H1 (cell line): Measurements from ENCODE around the gene TMEM125. TPM values are rescaled to one million over a fixed set of nuclear protein-coding genes. Genes with fewer than 3 reads are reported as not detected.

Experiments used
- CTCF ChIA-PET: fragments of 300-600 bp; sonication (Branson Sonifier 250); formaldehyde crosslinking; loops from one replicate; lab custom pipeline; 2021; ENCODE audit not compliant: partially characterized antibody; lab: Charles Lee
- POLR2A ChIA-PET: fragments of 300-600 bp; sonication (Branson Sonifier 250); formaldehyde crosslinking; loops from one replicate; lab custom pipeline; 2021; ENCODE audit warnings: inconsistent platforms; ENCODE audit not compliant: partially characterized antibody; lab: Charles Lee
- DNase-seq, 2 experiments: peaks; one replicate each; pipeline versions ENCODE4 v3.0.0 to v3.0.0-alpha.2; 2010 to 2022; ENCODE audit warnings: low spot score in 2 of 2, low read depth in 1 of 2, mixed read lengths in 1 of 2
- FAIRE-seq: peaks from 2 replicates; lab custom pipeline; 2011; peaks lifted over from hg19 to GRCh38; lab: Jason Lieb, UNC
- H2AFZ ChIP-seq: 2 replicates; pipeline ENCODE4 v1.8.1; 2012; ENCODE audit warnings: low read length, inconsistent platforms
- H2AK5ac ChIP-seq: 2 replicates; pipeline ENCODE4 v1.6.1; 2013; ENCODE audit warnings: low read depth, low read length
- H2BK120ac ChIP-seq: replicated peaks from 2 replicates; pipeline ENCODE3; 2013; ENCODE audit warnings: low read depth, low read length, inconsistent platforms
- H2BK12ac ChIP-seq: 2 replicates; pipeline ENCODE4 v1.6.1; 2013; ENCODE audit warnings: low read depth, low read length
- H2BK15ac ChIP-seq: 2 replicates; pipeline ENCODE4 v1.6.1; 2013; ENCODE audit warnings: low read length
- H2BK20ac ChIP-seq: 2 replicates; pipeline ENCODE4 v1.6.1; 2013; ENCODE audit warnings: low read length
- H2BK5ac ChIP-seq: 2 replicates; pipeline ENCODE4 v1.6.1; 2013; ENCODE audit warnings: low read depth, low read length
- H3K14ac ChIP-seq: 2 replicates; pipeline ENCODE4 v1.6.1; 2013; ENCODE audit warnings: inconsistent platforms; ENCODE audit not compliant: insufficient read length
- H3K18ac ChIP-seq: 2 replicates; pipeline ENCODE4 v1.6.1; 2013; ENCODE audit warnings: low read length; ENCODE audit errors: extremely low read depth
- H3K23ac ChIP-seq: 2 replicates; pipeline ENCODE4 v1.6.1; 2013; ENCODE audit warnings: inconsistent platforms; ENCODE audit not compliant: insufficient read length
- H3K23me2 ChIP-seq: 2 replicates; pipeline ENCODE4 v1.6.1; 2013; ENCODE audit warnings: low read depth, low read length
- H3K27ac ChIP-seq: 2 replicates; pipeline ENCODE4 v1.6.1; 2011; ENCODE audit warnings: low read depth, low read length, inconsistent platforms
- H3K27me3 ChIP-seq, 4 experiments: replicated peaks in 1 of 4; 1 replicate in 1 of 4; 2 replicates in 3 of 4; pipeline versions ENCODE4 v1.6.1 to v1.8.1; 2011 to 2013; ENCODE audit warnings: low read length in 3 of 4, mild to moderate bottlenecking in 3 of 4, inconsistent platforms in 2 of 4, mixed read lengths in 2 of 4, moderate library complexity in 1 of 4; ENCODE audit not compliant: control insufficient read depth in 3 of 4, insufficient read depth in 3 of 4; ENCODE audit errors: extremely low read depth in 1 of 4
- H3K36me3 ChIP-seq, 4 experiments: 2 replicates each; pipeline versions ENCODE4 v1.6.1 to v1.8.1; 2011 to 2013; ENCODE audit warnings: mild to moderate bottlenecking in 4 of 4, low read length in 3 of 4, moderate library complexity in 2 of 4, control low read depth in 1 of 4, inconsistent platforms in 1 of 4; ENCODE audit not compliant: insufficient read depth in 4 of 4, control insufficient read depth in 2 of 4
- H3K4ac ChIP-seq: replicated peaks from 2 replicates; pipeline ENCODE3; 2013; ENCODE audit warnings: low read length, low read depth, mixed read lengths, inconsistent platforms; ENCODE audit not compliant: insufficient read length
- H3K4me1 ChIP-seq, 4 experiments: replicated peaks in 1 of 4; 1 replicate in 1 of 4; 2 replicates in 3 of 4; pipeline versions ENCODE4 v1.6.1 to v1.8.1; 2011 to 2013; ENCODE audit warnings: low read length in 3 of 4, inconsistent platforms in 2 of 4, mixed read lengths in 1 of 4; ENCODE audit not compliant: insufficient read depth in 4 of 4, control insufficient read depth in 3 of 4
- H3K4me2 ChIP-seq, 2 experiments: 2 replicates each; pipeline versions ENCODE4 v1.6.1 to v1.8.1; 2011 to 2013; ENCODE audit warnings: low read depth in 2 of 2, low read length in 2 of 2, control low read depth in 1 of 2, inconsistent platforms in 1 of 2, mild to moderate bottlenecking in 1 of 2; ENCODE audit not compliant: insufficient read depth in 1 of 2
- H3K4me3 ChIP-seq, 4 experiments: fragments of 200-600, 300-600 bp in 1 of 4; sonication (generic), shearing (Covaris generic), sonication (Bioruptor Twin) in 1 of 4; 2 replicates each; pipeline versions ENCODE4 v1.5.1 to v1.8.1; 2011 to 2016; ENCODE audit warnings: low read length in 4 of 4, low read depth in 3 of 4, control low read depth in 2 of 4, inconsistent platforms in 2 of 4, mild to moderate bottlenecking in 2 of 4, mixed read lengths in 1 of 4, moderate library complexity in 1 of 4; ENCODE audit not compliant: insufficient read depth in 2 of 4; ENCODE audit errors: extremely low read depth in 1 of 4
- H3K56ac ChIP-seq: replicated peaks from 2 replicates; pipeline ENCODE3; 2013; ENCODE audit warnings: low read depth, mild to moderate bottlenecking, mixed read lengths, low read length, inconsistent platforms; ENCODE audit not compliant: insufficient read length
- H3K79me1 ChIP-seq: 2 replicates; pipeline ENCODE4 v1.6.1; 2013; ENCODE audit warnings: low read depth, low read length, control low read depth
- H3K79me2 ChIP-seq, 2 experiments: 2 replicates each; pipeline versions ENCODE4 v1.6.1 to v1.8.1; 2012 to 2013; ENCODE audit warnings: low read length in 2 of 2, mild to moderate bottlenecking in 2 of 2, inconsistent platforms in 1 of 2; ENCODE audit not compliant: insufficient read depth in 2 of 2, control insufficient read depth in 1 of 2
- H3K9ac ChIP-seq, 4 experiments: replicated peaks in 1 of 4; 1 replicate in 1 of 4; 2 replicates in 3 of 4; pipeline versions ENCODE4 v1.6.1 to v1.8.1; 2011 to 2013; ENCODE audit warnings: low read depth in 3 of 4, low read length in 3 of 4, control low read depth in 2 of 4, mild to moderate bottlenecking in 2 of 4, moderate library complexity in 2 of 4, inconsistent platforms in 1 of 4; ENCODE audit errors: extremely low read depth in 1 of 4
- H3K9me3 ChIP-seq, 2 experiments: 2 replicates each; pipeline versions ENCODE4 v1.6.1 to v1.8.1; 2012 to 2013; ENCODE audit warnings: mild to moderate bottlenecking in 2 of 2, moderate library complexity in 2 of 2, control low read depth in 1 of 2, inconsistent platforms in 1 of 2, low read depth in 1 of 2, low read length in 1 of 2, mixed read lengths in 1 of 2; ENCODE audit not compliant: insufficient read depth in 2 of 2
- H4K20me1 ChIP-seq, 2 experiments: replicated peaks in 1 of 2; 2 replicates each; pipeline versions ENCODE3 to v1.8.1; 2011 to 2013; ENCODE audit warnings: inconsistent platforms in 2 of 2, low read length in 2 of 2, mild to moderate bottlenecking in 1 of 2; ENCODE audit not compliant: insufficient read depth in 2 of 2, control insufficient read depth in 1 of 2
- H4K5ac ChIP-seq: 2 replicates; pipeline ENCODE4 v1.6.1; 2013; ENCODE audit warnings: low read length, low read depth, mixed read lengths, inconsistent platforms; ENCODE audit not compliant: insufficient read length
- H4K8ac ChIP-seq: 2 replicates; pipeline ENCODE4 v1.8.0; 2013; ENCODE audit warnings: mild to moderate bottlenecking, moderate library complexity, low read length, inconsistent platforms; ENCODE audit not compliant: insufficient read depth; ENCODE audit errors: extremely low read depth
- H4K91ac ChIP-seq: replicated peaks from 2 replicates; pipeline ENCODE3; 2013; ENCODE audit warnings: low read length, mixed read lengths, inconsistent platforms; ENCODE audit not compliant: insufficient read length
- CBX5 ChIP-seq: fragments of 300-800, 300-1000 bp; sonication (generic); IDR thresholded peaks from 2 replicates; pipeline ENCODE4 v1.7.1; 2016; ENCODE audit warnings: antibody characterized with exemption, low read length, low read depth
- CEBPB ChIP-seq: IDR thresholded peaks from 2 replicates; pipeline ENCODE4 v1.6.1; 2012; ENCODE audit warnings: low read depth, low read length
- CHD1 ChIP-seq: IDR thresholded peaks from 2 replicates; pipeline ENCODE4 v1.6.1; 2012; ENCODE audit warnings: low read depth, low read length, improper control_type of control experiment
- EGR1 ChIP-seq: IDR thresholded peaks from 2 replicates; pipeline ENCODE4 v1.6.1; 2011; ENCODE audit warnings: low read depth, low read length, borderline replicate concordance
- KDM1A ChIP-seq: fragments of 200-600, 300-600 bp; sonication (generic); IDR thresholded peaks from 2 replicates; pipeline ENCODE4 v1.7.1; 2016; ENCODE audit warnings: mild to moderate bottlenecking, low read length, borderline replicate concordance
- MAFK ChIP-seq: IDR thresholded peaks from 2 replicates; pipeline ENCODE4 v1.6.1; 2012; ENCODE audit warnings: low read depth, mild to moderate bottlenecking, improper control_type of control experiment, low read length
- SAP30 ChIP-seq: fragments of 300-600 bp; sonication (generic); IDR thresholded peaks from 2 replicates; pipeline ENCODE4 v1.7.1; 2012; ENCODE audit warnings: low read length, moderate library complexity, mild to moderate bottlenecking, inconsistent platforms; ENCODE audit not compliant: insufficient read depth, insufficient replicate concordance
- SIRT6 ChIP-seq: IDR thresholded peaks from one replicate; pipeline ENCODE4 v1.7.1; 2012; ENCODE audit warnings: low read length, inconsistent platforms
- TEAD4 ChIP-seq: IDR thresholded peaks from 2 replicates; pipeline ENCODE4 v1.6.1; 2012; ENCODE audit warnings: low read depth, low read length, inconsistent platforms, mixed read lengths
- ZNF274 ChIP-seq: IDR thresholded peaks from 2 replicates; pipeline ENCODE4 v1.7.0; 2012; ENCODE audit warnings: low read length, borderline replicate concordance; ENCODE audit errors: extremely low read depth
- WGBS, 2 experiments: shearing (Covaris generic) in 1 of 2; methylation state at CpG; one replicate each; pipeline versions ENCODE4 v1.1.6 to v1.1.7; 2013 to 2015; ENCODE audit warnings: low lambda C conversion rate in 2 of 2, mixed read lengths in 2 of 2, inconsistent platforms in 1 of 2, low coverage in 1 of 2, missing lambda C conversion rate in 1 of 2; ENCODE audit not compliant: insufficient replicate concordance in 2 of 2, insufficient coverage in 1 of 2, insufficient read length in 1 of 2; ENCODE audit errors: extremely low coverage in 1 of 2, missing lambda C conversion rate in 1 of 2; 5-methylcytosine and 5-hydroxymethylcytosine counted together
- polyA plus RNA-seq, 7 experiments: library from polyadenylated mRNA; depleted of rRNA in 3 of 7; stranded (reverse) in 5 of 7; unstranded in 2 of 7; fragments of >200 nt in 5 of 7; fragments of 200-250 nt in 2 of 7; gene quantifications; 1 replicate in 5 of 7; 2 replicates in 1 of 7; 4 replicates in 1 of 7; pipeline versions ENCODE4 v1.2.1 to v1.2.3, GENCODE V29; 2011 to 2013; ENCODE audit warnings: missing spikeins in 2 of 7, mixed read lengths in 2 of 7
- total RNA-seq: library from RNA; stranded (reverse); fragmentation: NEBNext Ultra II Directional; extraction: Animal tissue kit (Norgen Biotek cat#: 25700); gene quantifications from 2 replicates; pipeline ENCODE4 v1.2.1, GENCODE V29; 2021
- TF ChIP-seq, protein P1 (sequence below), 3 experiments: IDR thresholded peaks; 1 replicate in 2 of 3; 2 replicates in 1 of 3; pipeline versions ENCODE4 v1.5.1 to v1.6.1; 2011; ENCODE audit warnings: low read length in 3 of 3, mild to moderate bottlenecking in 3 of 3, inconsistent platforms in 2 of 3, low read depth in 1 of 3, moderate library complexity in 1 of 3; ENCODE audit not compliant: insufficient read depth in 1 of 3; ENCODE audit errors: control extremely low read depth in 1 of 3

The TMEM125 gene
- total and polyA plus RNA-seq, 2 of the 8 experiments (the other 6 are each of a cell fraction or from before 2014, with no cell fraction given), result 26.5 to 46.7 TPM

DNA sequence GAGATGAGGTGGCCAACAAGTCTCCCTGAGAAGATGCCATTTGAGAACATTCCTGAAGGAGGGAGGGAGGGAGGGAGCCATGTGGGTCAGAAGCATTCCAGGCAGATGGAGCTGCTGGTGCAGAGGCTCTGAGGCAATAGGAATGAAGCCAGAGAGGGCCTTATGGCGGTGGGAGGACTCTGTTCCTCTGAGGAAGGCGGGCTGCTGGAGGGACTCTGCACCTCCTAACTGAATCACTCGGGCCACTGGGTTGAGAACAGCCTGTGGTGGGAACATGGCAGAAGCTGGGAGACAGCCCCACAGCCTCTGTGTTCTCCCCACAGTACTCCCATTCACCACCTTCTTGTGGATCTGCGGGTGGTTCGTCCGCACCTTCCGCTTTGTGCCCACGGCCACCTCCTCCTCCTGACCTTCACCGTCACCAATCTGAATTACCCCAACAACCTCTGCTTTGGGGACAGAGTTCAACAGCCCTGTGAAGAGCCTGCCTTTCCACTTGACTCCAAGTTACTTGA lies 2.4 kb upstream of the TMEM125 start:
- CTCF ChIA-PET, result interaction anchor here (1.0 to 1.9 kb wide), 3 partner anchors 24 to 32 kb away, joined by 5 to 6 read pairs (median 5); no protein-coding TSS in a partner anchor
- no peak overlapping the region for H3K18ac ChIP-seq
- DNase-seq (no peak), FAIRE-seq (no peak)
- TF ChIP-seq SAP30 (no peak), CEBPB (no peak), SIRT6 (no peak), TEAD4 (no peak), EGR1 (no peak), MAFK (no peak), CHD1 (no peak), CBX5 (no peak), ZNF274 (no peak), KDM1A (no peak)
- TF ChIP-seq, protein P1, sequence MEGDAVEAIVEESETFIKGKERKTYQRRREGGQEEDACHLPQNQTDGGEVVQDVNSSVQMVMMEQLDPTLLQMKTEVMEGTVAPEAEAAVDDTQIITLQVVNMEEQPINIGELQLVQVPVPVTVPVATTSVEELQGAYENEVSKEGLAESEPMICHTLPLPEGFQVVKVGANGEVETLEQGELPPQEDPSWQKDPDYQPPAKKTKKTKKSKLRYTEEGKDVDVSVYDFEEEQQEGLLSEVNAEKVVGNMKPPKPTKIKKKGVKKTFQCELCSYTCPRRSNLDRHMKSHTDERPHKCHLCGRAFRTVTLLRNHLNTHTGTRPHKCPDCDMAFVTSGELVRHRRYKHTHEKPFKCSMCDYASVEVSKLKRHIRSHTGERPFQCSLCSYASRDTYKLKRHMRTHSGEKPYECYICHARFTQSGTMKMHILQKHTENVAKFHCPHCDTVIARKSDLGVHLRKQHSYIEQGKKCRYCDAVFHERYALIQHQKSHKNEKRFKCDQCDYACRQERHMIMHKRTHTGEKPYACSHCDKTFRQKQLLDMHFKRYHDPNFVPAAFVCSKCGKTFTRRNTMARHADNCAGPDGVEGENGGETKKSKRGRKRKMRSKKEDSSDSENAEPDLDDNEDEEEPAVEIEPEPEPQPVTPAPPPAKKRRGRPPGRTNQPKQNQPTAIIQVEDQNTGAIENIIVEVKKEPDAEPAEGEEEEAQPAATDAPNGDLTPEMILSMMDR (IDR thresholded peaks at IDR 0.05; ENCODE audit: control extremely low read depth in 1 of 3, insufficient read depth in 1 of 3, low read depth in 1 of 3, low read length in 3 of 3), result no peak
- WGBS, 2 experiments, result 94% methylated on average over 9 of the region's 9 CpGs; no CpG with 5 or more reads in 1 of the 2 experiments
- H3K4me2 ChIP-seq, result no peak overlapping the region
- H3K4me1 ChIP-seq, result peaks cover 0 to 12% (median 5%) of the 10 kb centered on the region in 4 experiments; a peak in 5 of 7 replicates
- no peak overlapping the region for H2BK120ac ChIP-seq
- H3K23ac ChIP-seq, result no peak overlapping the region
- 0 out of 4 replicates have a peak, but pooled peaks cover 0 to 3% of the 10 kb centered on the region in 2 experiments for H3K79me2 ChIP-seq
- H3K79me1 ChIP-seq, result peaks cover 3% of the 10 kb centered on the region
- H2BK12ac ChIP-seq, result no peak overlapping the region
- H2BK5ac ChIP-seq, result no peak overlapping the region
- no peaks in the 10 kb centered on the region for H4K20me1 ChIP-seq
- H4K5ac ChIP-seq, result no peak overlapping the region
- no peak overlapping the region for H3K9ac ChIP-seq
- H4K8ac ChIP-seq, result no peak overlapping the region
- H4K91ac ChIP-seq, result no peak overlapping the region
- peaks cover 6% of the 10 kb centered on the region; the same call in 1 of the 2 replicates for H3K23me2 ChIP-seq
- no peak overlapping the region for H3K4ac ChIP-seq
- no peak overlapping the region for H3K14ac ChIP-seq
- no peak overlapping the region for H2AK5ac ChIP-seq
- no peak overlapping the region for H3K27ac ChIP-seq
- H3K56ac ChIP-seq, result no peak overlapping the region
- no peak overlapping the region for H2BK20ac ChIP-seq
- H3K36me3 ChIP-seq, result peaks cover 0 to under 1% (median 0%) of the 10 kb centered on the region in 4 experiments; a peak in 2 of 8 replicates
- POLR2A ChIA-PET, result interaction anchor here (1.1 to 1.6 kb wide), 4 partner anchors 23 to 102 kb away, joined by 3 to 4 read pairs (median 3); partner anchors contain the start of gene CDC20
- no peak overlapping the region for H3K4me3 ChIP-seq
- H2AFZ ChIP-seq, result no peak overlapping the region
- H2BK15ac ChIP-seq, result no peak overlapping the region
- H3K9me3 ChIP-seq, result peaks cover 11 to 15% of the 10 kb centered on the region in 2 experiments; a peak in 3 of 4 replicates
- no peaks in the 10 kb centered on the region for H3K27me3 ChIP-seq
